Spleen (tissue), 7 donors: ENCODE data around the gene TRAFD1.

Source experiments
- POLR2A ChIP-seq, 3 donors: fragments of 450-650 bp; IDR thresholded peaks; one replicate each; pipeline ENCODE4 v1.5.1; 2017; ENCODE audit warnings: antibody characterized with exemption in 3 of 3, mild to moderate bottlenecking in 1 of 3
- TF ChIP-seq, protein P1 (sequence below), 11 experiments: fragments of 200-600 bp in 7 of 11; fragments of 450-650 bp in 4 of 11; sonication (generic) in 4 of 11; IDR thresholded peaks in 8 of 11; conservative IDR thresholded peaks in 3 of 11; 1 replicate in 7 of 11; 2 replicates in 4 of 11; pipeline versions ENCODE4 v1.4.0 to v1.8.0; 2016 to 2021; ENCODE audit warnings: antibody characterized with exemption in 11 of 11, inconsistent platforms in 4 of 11, mild to moderate bottlenecking in 1 of 11
- donor health status: DM: no; HTN: no; CAD: no; lungs with moderate emphysema.
- donor health status: DM: no; HTN: no; CAD: no.
- donor health status: DM: no; HTN: no; CAD: no.

DNA sequence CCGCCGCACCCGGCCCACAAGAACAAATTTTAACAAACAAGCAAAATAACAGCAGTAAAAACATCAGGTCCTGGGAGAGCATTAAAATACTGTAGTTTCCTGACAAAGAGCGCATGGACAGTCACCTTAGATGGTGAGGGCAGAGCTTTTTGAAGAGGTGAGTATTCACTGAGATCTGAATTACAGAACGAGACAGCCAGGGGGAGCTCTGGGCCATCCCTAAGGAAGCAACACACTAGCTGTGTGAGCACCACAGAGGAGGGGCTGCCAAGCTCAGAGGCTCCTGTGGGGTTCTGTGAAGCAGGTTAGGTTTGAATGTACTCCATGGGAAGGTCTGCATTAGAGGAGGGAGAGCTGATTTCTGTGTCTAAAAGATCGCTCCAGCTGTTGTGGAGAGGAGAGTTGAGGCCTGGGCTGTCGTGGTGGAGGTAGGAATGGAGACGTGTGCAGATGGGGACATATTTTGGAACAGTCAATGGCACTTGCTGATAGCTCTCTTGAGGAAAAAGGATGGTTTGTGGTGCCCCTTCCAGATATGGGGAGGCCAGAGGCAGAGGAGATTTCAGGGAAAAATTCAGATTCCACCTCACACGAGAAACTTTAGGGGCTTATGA lies 72.9 kb downstream of the TRAFD1 start:
- no peak for TF ChIP-seq POLR2A (IDR thresholded peaks at IDR 0.05)
- TF ChIP-seq, protein P1, sequence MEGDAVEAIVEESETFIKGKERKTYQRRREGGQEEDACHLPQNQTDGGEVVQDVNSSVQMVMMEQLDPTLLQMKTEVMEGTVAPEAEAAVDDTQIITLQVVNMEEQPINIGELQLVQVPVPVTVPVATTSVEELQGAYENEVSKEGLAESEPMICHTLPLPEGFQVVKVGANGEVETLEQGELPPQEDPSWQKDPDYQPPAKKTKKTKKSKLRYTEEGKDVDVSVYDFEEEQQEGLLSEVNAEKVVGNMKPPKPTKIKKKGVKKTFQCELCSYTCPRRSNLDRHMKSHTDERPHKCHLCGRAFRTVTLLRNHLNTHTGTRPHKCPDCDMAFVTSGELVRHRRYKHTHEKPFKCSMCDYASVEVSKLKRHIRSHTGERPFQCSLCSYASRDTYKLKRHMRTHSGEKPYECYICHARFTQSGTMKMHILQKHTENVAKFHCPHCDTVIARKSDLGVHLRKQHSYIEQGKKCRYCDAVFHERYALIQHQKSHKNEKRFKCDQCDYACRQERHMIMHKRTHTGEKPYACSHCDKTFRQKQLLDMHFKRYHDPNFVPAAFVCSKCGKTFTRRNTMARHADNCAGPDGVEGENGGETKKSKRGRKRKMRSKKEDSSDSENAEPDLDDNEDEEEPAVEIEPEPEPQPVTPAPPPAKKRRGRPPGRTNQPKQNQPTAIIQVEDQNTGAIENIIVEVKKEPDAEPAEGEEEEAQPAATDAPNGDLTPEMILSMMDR (IDR thresholded peaks at IDR 0.05 in 8 of 11, conservative IDR thresholded peaks at IDR 0.05 in 3 of 11), result peak in 9 of 11 experiments; percentile 34 to 68 (median 44)
